ENCODE results near the gene PAK2. TPM values are rescaled to one million over a fixed set of nuclear protein-coding genes. Genes with fewer than 3 reads are reported as not detected.
A peak's percentile ranks its signal among the peaks of the same experiment; 100 is the strongest.

PAK2 gene
- total and polyA plus RNA-seq, 9 of the 15 experiments (the other 6 are each of a cell fraction or from before 2014, with no cell fraction given), result 13.2 to 72.4 (median 35.7) TPM

- TF ChIP-seq MYBL2 (IDR thresholded peaks at IDR 0.05; ENCODE audit: low read depth) (no peak), MYBL2 (CRISPR knock-in tag; IDR thresholded peaks at IDR 0.05; ENCODE audit: borderline replicate concordance) (no peak), MLLT1 (IDR thresholded peaks at IDR 0.05) (peak in 1 of 2 experiments; percentile 39; a peak in 1 of 4 replicates), E2F6 (IDR thresholded peaks at IDR 0.05; ENCODE audit: borderline replicate concordance in 1 of 2, extremely low read depth in 1 of 2, insufficient read depth in 1 of 2, insufficient read length in 1 of 2, low read depth in 1 of 2, low read length in 1 of 2, poor library complexity in 1 of 2, severe bottlenecking in 1 of 2) (peak; percentile 40 to 68), FOXK1 (CRISPR knock-in tag; IDR thresholded peaks at IDR 0.05; ENCODE audit: borderline replicate concordance) (0 out of 2 replicates have a peak, but pooled peaks have one; percentile 69), FUS (optimal IDR thresholded peaks at IDR 0.05; ENCODE audit: low read depth, low read length) (peak; percentile 23), SMARCA4 (IDR thresholded peaks at IDR 0.05) (no peak), LCOR (CRISPR knock-in tag; IDR thresholded peaks at IDR 0.05) (no peak), ZSCAN29 (IDR thresholded peaks at IDR 0.05) (no peak), ZNF586 (CRISPR knock-in tag; conservative IDR thresholded peaks at IDR 0.05) (no peak), SNAPC5 (CRISPR knock-in tag; IDR thresholded peaks at IDR 0.05) (no peak), CREB1 (IDR thresholded peaks at IDR 0.05) (no peak), CREB1 (CRISPR knock-in tag; IDR thresholded peaks at IDR 0.05) (no peak), ERF (CRISPR knock-in tag; IDR thresholded peaks at IDR 0.05) (0 out of 2 replicates have a peak, but pooled peaks have one; percentile 35), CTCF (IDR thresholded peaks at IDR 0.05 in 2 of 3, conservative IDR thresholded peaks at IDR 0.05 in 1 of 3; ENCODE audit: insufficient read depth in 2 of 3, low read depth in 1 of 3, low read length in 3 of 3) (peak in 1 of 3 experiments; percentile 4; a peak in 1 of 6 replicates), ZBTB8A (IDR thresholded peaks at IDR 0.05; ENCODE audit: partially characterized antibody) (no peak), ZNF655 (CRISPR knock-in tag; IDR thresholded peaks at IDR 0.05) (no peak), ZNF239 (CRISPR knock-in tag; IDR thresholded peaks at IDR 0.05) (no peak), ZNF511 (CRISPR knock-in tag; IDR thresholded peaks at IDR 0.05) (no peak; the same call in 1 of the 2 replicates), ZC3H4 (CRISPR knock-in tag; IDR thresholded peaks at IDR 0.05; ENCODE audit: borderline replicate concordance) (no peak), HOXB6 (CRISPR knock-in tag; IDR thresholded peaks at IDR 0.05; ENCODE audit: borderline replicate concordance) (no peak), BRD9 (IDR thresholded peaks at IDR 0.05; ENCODE audit: low read depth, partially characterized antibody) (no peak)
These were observed 27.7 kb upstream of the PAK2 start, which contains the start of the genes CEP19 and PIGX (continued) for GRCh38 chr3:196711838-196712513.
